Measurements from ENCODE around the gene ST6GALNAC3.

DNA sequence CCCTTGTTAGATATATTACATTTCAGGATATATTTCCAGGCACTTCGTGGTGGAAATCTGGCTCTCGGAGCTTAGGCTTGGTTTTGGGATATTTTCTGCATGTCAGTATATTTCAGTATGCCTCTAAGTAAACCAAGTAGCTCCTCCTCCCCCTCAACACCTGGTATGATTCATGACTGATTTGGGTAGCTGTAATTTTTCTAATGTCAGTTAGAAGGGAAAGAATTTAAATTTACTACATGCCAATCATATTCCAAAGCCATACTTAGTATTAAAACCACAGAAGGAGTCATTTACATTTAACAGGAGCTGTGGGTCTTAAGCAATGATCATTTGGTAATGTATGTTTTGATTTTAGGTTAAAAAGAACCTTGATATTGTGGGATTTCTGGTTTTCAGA, 40.6 kb downstream of the ST6GALNAC3 start:
- TF ChIP-seq EZH2phosphoT487 (IDR thresholded peaks at IDR 0.05; ENCODE audit: borderline replicate concordance, low read depth, low read length) = no peak
- TF ChIP-seq, protein P1, sequence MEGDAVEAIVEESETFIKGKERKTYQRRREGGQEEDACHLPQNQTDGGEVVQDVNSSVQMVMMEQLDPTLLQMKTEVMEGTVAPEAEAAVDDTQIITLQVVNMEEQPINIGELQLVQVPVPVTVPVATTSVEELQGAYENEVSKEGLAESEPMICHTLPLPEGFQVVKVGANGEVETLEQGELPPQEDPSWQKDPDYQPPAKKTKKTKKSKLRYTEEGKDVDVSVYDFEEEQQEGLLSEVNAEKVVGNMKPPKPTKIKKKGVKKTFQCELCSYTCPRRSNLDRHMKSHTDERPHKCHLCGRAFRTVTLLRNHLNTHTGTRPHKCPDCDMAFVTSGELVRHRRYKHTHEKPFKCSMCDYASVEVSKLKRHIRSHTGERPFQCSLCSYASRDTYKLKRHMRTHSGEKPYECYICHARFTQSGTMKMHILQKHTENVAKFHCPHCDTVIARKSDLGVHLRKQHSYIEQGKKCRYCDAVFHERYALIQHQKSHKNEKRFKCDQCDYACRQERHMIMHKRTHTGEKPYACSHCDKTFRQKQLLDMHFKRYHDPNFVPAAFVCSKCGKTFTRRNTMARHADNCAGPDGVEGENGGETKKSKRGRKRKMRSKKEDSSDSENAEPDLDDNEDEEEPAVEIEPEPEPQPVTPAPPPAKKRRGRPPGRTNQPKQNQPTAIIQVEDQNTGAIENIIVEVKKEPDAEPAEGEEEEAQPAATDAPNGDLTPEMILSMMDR (conservative IDR thresholded peaks at IDR 0.05; ENCODE audit: low read length) = no peak

All from OCI-LY7 (cell line).